Breast epithelium (tissue), 3 donors: Measurements from ENCODE around the gene BTN1A1.

Experiments
- POLR2A ChIP-seq: fragments of 450-650 bp; IDR thresholded peaks from one replicate; pipeline ENCODE4 v1.6.1; 2016; ENCODE audit warnings: antibody characterized with exemption, mild to moderate bottlenecking, moderate library complexity
- POLR2AphosphoS5 ChIP-seq, 3 donors: sonication (generic); formaldehyde crosslinking; IDR thresholded peaks; one replicate each; pipeline ENCODE4 v1.6.1; 2017; ENCODE audit warnings: antibody characterized with exemption in 3 of 3
- TF ChIP-seq, protein P1 (sequence below), 3 donors: fragments of 450-650 bp; IDR thresholded peaks; one replicate each; pipeline ENCODE4 v1.5.1; 2016 to 2017; ENCODE audit warnings: antibody characterized with exemption in 3 of 3, mild to moderate bottlenecking in 3 of 3, moderate library complexity in 3 of 3

DNA sequence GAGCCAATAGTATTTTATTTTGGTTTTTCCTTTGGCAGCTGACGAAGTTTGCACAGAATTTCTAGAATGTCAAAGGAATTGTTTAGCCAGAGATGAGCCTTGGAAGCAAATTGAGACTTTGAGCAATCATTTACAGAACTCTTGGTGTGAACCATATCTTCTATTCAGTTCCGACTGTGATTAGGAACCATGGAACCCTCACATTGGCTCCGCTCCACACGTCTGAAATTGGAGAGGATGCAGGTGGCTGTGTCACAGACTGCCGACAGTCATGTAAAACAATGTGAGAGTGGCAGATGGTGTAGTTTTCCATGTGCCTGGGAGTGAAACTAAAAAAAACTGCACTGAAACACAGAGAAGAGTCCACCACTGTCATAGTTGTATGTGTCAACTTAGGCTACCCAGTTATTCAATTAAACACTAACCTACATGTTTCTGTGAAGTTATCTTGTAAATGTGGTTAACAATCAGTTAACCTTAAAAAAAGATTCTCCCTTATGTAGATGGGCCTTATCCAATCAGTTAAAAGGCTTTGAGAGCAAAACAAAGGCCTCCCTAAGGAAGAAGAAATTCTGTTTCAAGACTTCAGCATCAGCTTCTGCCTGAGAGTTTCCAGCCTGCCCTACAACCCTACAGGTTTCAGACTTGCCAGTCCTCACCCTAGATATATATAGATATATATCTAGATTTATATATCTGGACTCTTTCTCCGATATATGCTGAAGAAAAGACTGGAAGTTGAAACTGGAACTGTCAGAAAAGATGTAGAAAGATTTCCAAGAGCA, 34.8 kb downstream of the BTN1A1 start:
- TF ChIP-seq, protein P1, sequence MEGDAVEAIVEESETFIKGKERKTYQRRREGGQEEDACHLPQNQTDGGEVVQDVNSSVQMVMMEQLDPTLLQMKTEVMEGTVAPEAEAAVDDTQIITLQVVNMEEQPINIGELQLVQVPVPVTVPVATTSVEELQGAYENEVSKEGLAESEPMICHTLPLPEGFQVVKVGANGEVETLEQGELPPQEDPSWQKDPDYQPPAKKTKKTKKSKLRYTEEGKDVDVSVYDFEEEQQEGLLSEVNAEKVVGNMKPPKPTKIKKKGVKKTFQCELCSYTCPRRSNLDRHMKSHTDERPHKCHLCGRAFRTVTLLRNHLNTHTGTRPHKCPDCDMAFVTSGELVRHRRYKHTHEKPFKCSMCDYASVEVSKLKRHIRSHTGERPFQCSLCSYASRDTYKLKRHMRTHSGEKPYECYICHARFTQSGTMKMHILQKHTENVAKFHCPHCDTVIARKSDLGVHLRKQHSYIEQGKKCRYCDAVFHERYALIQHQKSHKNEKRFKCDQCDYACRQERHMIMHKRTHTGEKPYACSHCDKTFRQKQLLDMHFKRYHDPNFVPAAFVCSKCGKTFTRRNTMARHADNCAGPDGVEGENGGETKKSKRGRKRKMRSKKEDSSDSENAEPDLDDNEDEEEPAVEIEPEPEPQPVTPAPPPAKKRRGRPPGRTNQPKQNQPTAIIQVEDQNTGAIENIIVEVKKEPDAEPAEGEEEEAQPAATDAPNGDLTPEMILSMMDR (IDR thresholded peaks at IDR 0.05) = no peak
- TF ChIP-seq POLR2AphosphoS5 (IDR thresholded peaks at IDR 0.05) = no peak
- TF ChIP-seq POLR2A = no peak
